GM10248 (cell line): ENCODE measurements around the gene IGFN1.

ENCODE experiments used
- CTCF ChIA-PET: fragments of 300-600 bp; sonication (Branson Sonifier 250); formaldehyde crosslinking; extraction: SDS; loops from one replicate; lab custom pipeline; 2021; ENCODE audit warnings: antibody characterized with exemption; lab: Yijun Ruan, JAX
- POLR2A ChIA-PET: fragments of 350-650 bp; sonication (Branson Sonifier 250); formaldehyde crosslinking; extraction: SDS; loops from one replicate; lab custom pipeline; 2020; ENCODE audit warnings: antibody characterized with exemption; lab: Yijun Ruan, JAX
- DNase-seq: peaks from one replicate; pipeline ENCODE4 v3.0.0; 2012; ENCODE audit errors: extremely low spot score
- TF ChIP-seq, protein P1 (sequence below): IDR thresholded peaks from 2 replicates; pipeline ENCODE4 v1.5.1; 2012; ENCODE audit warnings: mild to moderate bottlenecking, low read depth; ENCODE audit errors: extremely low read depth, missing control alignments, control extremely low read depth

The IGFN1 gene

DNA sequence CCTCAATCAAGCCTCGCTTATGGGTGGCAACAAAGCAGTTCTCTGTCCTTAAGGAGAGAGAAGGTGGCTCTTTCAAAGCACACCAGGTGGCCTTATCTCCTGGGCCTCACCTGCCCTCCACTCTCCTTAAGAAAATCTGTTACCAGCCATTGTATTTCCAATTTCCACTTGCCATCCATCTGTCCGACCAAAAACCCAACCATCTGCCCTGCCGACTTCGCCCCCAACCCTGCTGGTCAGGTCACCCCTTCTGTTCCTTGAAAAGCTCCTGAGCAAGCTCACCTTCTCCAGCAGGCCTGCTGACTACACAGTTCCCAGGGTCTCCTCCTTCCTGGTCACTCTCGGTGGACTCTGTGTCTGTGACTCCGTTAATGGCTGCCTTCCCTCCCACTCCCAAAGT lies 619 bp upstream of the IGFN1 start:
- ChIA-PET CTCF (interaction anchor here (2.6 kb wide), 1 partner anchor 33 kb away, joined by 8 read pairs; no protein-coding TSS in a partner anchor), POLR2A (no interaction called here)
- no peak for DNase-seq
- TF ChIP-seq, protein P1, sequence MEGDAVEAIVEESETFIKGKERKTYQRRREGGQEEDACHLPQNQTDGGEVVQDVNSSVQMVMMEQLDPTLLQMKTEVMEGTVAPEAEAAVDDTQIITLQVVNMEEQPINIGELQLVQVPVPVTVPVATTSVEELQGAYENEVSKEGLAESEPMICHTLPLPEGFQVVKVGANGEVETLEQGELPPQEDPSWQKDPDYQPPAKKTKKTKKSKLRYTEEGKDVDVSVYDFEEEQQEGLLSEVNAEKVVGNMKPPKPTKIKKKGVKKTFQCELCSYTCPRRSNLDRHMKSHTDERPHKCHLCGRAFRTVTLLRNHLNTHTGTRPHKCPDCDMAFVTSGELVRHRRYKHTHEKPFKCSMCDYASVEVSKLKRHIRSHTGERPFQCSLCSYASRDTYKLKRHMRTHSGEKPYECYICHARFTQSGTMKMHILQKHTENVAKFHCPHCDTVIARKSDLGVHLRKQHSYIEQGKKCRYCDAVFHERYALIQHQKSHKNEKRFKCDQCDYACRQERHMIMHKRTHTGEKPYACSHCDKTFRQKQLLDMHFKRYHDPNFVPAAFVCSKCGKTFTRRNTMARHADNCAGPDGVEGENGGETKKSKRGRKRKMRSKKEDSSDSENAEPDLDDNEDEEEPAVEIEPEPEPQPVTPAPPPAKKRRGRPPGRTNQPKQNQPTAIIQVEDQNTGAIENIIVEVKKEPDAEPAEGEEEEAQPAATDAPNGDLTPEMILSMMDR = no peak

DNA sequence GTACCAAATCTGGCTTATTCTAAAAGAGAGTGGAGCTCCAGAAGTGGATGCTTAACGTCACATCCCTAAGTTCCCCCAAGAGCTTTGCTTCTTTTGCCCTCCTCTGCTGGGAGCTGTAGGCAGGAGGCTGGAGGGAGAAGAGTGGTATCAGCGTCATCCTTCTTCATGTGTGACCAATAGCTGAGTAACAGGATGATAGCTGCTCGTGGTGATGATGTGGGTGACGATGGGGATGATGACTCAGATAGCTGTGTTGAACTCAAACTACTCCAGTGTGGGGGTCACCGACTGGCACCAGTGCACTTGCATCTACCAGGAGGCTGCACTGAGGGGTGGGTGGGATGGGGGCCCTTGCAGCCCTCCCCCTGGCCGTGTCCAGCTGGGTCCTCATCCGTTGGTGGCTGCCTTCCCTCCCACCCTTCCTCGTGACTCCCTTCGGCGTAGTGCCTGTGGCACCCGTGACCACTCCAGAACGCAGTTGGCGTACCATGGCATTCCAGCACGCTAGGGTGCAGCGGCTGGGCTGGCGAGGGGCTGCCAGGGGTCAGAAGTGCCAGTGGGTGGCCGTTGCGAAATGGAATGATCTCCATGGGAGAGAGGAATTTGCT lies 1.1 kb downstream of the IGFN1 start:
- ChIA-PET CTCF (interaction anchor here (2.6 kb wide), 1 partner anchor 31 kb away, joined by 8 read pairs; no protein-coding TSS in a partner anchor), POLR2A (no interaction called here)
- TF ChIP-seq, protein P1 = no peak
- DNase-seq = no peak

DNA sequence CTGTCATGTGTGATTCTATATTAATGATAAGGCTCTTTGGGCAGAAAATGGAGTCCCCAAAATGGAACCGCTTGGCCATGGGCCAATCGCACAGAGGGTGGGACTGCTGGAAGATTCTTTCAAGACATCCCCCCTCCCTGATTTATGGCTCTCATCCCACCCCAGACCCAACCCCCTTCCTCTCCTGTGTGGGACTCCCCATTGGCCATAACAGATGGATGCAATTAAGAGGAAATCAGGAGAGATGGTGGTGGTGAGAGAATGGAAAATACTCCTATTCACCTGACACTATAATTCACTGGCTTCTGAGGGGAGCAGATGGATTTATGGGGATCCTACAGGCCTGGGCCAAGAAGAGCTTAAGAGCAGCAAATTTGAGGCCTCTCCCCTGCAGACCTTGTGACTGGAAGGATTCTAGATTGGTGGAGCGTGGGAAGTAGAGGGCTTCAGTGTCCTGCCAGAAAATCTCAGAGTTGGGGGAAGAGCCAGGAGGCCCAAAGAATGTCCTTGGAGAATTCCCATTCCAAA lies 1.7 kb downstream of the IGFN1 start:
- TF ChIP-seq, protein P1 = no peak
- CTCF ChIA-PET = interaction anchor here (2.6 kb wide), 1 partner anchor 31 kb away, joined by 8 read pairs; no protein-coding TSS in a partner anchor

DNA sequence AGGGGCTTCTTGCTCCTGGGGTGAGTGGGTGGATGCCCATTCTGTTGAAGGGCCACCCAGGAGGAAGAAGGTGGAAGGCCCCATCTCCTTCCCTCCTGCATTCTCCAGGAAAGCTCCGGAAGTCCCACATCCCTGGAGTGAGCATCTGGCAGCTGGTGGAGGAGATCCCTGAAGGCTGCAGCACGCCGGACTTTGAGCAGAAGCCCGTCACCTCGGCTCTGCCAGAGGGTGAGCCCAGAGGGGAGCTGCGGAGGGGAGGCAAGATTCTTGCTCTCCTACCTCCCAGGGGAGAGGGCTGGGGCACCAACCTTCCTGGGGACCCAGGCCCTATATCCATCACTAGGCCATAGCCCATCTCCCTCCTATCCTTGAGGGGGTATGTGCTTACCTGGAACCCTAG lies 3.4 kb downstream of the IGFN1 start:
- CTCF ChIA-PET = no interaction called here
- TF ChIP-seq, protein P1 = no peak
- POLR2A ChIA-PET = no interaction called here
- DNase-seq = no peak

More for the DNA sequence above, 1.7 kb downstream of the IGFN1 start:
- DNase-seq = no peak
- POLR2A ChIA-PET = no interaction called here

DNA sequence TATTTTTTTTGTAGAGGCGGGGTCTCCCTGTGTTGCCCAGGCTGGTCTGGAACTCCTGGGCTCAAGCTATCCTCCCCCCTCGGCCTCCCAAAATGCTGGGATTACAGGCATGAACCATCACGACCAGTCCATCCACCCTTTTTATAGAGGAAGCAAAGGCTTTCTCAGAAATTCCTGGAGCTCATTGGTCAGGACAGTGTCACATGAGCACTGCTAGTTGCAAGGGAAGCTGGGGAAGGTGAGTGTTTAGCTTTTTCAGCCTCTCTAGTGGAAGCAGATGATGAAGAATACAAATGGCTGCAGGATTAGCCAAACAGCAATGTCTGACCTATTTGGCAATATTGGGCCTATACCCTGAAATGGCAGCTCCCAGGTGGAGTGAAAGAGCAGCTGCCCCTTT lies 8.0 kb downstream of the IGFN1 start:
- ChIA-PET CTCF (no interaction called here), POLR2A (no interaction called here)
- TF ChIP-seq, protein P1 = no peak
- DNase-seq = no peak

DNA sequence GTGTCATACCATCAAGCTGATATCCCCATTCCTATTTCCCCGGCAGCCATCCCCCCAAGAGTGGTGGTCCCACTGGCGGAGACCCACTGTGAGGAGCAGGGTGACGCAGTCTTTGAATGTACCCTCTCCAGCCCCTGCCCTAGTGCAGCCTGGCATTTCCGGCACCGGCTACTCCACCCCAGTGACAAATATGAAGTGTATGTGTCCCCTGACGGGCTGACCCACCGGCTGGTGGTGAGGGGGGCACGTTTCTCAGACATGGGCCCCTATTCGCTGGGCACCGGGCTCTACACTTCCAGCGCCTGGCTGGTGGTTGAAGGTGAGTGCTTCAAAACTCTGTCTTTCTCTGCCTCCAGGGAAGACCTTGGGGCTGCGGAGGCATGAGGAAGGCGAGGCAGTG lies 14.4 kb downstream of the IGFN1 start:
- ChIA-PET CTCF (no interaction called here), POLR2A (no interaction called here)
- DNase-seq = no peak
- TF ChIP-seq, protein P1 = no peak
